T-helper 9 cell (primary cell): ENCODE measurements around the gene STARD5.

Experiments
- DNase-seq: peaks from one replicate; pipeline ENCODE4 v3.0.0-alpha.2; 2020

Gene STARD5

DNA sequence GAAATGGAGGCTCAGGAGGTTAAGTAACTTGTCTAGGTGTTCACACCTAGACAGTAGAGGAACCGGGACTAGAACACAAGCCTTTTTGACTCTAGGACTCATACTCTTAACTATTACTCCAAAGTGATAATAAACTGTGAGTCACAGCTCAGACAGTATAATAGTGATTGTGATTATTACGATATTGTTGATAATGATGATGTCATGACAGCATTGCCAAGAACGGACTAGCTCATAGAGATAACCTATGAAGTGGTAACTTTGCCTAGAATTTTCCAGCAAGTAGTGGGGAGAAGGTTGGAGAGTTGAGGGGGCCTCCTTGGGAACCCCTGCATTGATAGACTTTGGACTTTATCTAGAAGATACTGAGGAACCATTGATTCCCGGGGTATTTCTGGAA lies 34.0 kb downstream of the STARD5 start:
- no peak for DNase-seq

DNA sequence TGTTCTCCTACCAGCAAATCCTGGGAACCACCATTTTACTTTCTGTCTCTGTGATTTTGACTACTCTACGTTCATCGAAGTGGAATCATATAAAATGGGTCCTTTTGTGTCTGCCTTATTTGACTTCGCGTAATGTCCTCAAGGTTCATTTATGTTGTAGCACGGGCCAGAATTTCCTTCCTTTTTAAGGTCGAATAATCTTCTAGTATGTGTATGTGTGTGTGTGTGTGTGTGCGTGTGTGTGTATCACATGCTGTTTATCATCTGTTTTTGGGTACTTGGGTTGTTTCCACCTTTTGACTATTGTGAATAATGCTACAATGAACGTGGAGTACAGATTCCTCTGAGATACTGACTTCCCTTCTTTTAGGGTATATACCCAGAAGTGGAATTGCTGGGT lies 35.3 kb downstream of the STARD5 start:
- DNase-seq, result no peak

DNA sequence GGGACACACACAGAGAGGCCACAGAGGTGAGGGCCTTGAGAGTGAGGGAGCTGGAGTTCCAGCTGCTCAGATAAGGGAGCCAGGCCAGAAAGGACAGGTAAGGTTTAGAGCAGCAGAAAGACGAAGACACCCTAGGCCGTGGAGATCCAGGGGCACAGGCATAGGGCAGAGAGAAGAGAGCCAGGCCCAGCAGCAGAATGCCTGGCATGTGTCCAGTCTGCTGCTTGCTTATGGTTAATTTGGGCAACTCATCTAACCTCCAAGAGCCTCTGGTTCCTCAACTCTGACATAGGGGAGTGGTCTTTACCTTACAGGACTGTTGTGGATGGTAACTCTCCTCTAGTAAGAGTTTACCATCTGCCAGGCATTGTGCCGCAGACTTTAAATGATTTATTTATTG lies 35.9 kb downstream of the STARD5 start:
- DNase-seq, result no peak

DNA sequence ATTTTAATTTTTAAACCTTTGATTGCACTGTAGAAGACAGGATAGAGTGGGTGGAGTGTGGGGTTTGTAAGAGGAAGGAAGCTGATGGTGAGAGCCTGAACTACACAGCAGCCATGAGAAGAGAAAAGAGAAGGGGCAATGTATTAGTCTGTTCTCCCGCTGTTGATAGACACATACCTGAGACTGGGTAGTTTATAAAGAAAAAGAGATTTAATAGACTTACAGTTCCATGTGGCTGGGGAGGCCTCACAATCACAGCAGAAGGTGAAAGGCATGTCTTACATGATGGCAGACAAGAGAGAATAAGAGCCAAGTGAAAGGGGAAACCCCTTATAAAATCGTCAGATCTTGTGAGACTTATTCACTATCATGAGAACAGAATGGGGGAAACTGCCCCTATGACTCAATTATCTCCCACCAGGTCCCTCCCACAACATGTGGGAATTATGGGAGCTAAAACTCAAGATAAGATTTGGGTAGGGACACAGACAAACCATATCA lies 37.3 kb downstream of the STARD5 start:
- DNase-seq, result no peak

DNA sequence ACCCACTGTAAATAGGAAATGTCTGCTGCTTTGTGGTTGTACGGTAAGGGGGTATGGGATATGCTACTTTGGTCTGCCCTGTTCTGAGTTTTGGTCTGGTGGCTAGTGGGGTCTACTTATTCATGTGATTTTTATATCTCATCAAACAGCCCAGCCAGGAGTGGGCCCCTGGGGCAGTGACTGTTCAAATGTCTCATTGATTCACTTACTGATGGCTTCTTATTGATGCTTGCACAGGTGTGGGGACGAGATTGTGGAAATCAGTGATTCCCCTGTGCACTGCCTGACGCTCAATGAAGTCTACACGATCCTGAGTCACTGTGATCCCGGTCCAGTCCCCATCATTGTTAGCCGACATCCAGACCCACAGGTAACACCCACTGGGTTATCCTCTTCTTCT lies 38.5 kb downstream of the STARD5 start:
- no peak for DNase-seq

DNA sequence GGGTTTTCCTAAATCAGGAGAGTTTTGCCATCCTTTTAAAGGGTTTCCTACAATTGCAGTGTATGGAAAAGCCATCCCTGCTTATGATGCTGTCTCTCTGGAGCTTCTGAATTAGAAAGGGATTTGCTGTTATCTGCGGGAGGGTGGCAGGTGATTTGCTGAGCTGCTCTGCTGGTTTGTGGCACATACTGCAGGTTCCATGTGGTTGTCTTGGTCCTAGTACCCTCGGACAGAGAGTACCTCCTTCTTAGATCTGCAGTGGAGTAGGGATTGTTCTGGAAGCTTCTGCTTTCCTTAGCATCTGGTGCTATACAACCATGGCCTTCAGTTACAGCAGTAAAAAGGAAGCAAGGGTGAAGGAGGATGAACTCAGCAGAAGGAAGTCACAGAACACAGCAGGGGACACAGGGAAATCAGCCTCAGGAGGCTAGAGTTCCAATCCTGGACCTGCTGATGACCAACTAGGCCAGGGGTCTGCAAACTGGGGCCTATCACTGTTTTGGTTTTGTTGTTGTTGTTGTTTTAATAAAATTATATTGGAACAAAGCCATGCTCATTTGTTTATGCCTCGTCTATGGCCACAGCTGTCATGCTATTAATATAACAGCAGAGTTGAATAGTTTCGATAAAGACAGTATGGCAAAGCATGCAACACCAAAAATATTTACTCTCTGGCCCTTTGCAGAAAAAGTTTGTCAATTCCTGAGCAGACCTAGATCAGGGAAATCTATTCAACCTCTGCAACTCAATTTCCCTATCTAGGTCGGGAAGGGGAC lies 39.5 kb downstream of the STARD5 start:
- DNase-seq, result no peak

DNA sequence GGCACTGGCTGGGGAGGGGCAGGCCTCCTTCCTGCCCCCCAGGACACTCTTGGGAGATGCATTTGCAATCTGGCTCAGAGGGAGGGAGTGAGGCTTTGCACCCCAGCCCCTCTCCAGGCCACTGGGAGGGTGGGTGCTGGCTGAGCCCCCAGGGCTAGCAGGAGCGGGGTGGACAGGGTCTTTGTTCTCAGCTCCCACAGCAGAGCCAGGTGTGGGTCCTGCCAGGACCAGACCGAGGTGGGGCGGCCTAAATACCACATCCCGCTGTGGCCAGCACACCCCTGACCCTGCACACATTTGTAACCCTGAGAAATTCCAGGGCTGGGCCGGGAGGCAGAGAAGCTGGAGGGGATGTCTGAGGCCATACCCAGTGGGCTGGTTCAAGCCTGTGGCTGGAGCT lies 41.0 kb downstream of the STARD5 start:
- no peak for DNase-seq

DNA sequence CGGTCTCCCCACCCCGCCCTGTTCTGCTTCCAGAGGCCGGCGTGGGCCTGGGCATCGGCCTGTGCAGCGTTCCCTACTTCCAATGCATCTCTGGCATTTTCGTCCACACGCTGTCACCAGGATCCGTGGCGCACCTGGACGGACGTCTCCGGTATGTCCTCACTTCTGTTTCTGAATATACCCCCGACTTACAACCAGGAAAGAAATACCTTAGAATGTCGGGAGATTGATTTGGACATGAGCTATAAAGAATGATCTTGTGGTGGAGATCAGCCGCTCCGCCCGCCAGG lies 41.4 kb downstream of the STARD5 start:
- DNase-seq, result no peak

DNA sequence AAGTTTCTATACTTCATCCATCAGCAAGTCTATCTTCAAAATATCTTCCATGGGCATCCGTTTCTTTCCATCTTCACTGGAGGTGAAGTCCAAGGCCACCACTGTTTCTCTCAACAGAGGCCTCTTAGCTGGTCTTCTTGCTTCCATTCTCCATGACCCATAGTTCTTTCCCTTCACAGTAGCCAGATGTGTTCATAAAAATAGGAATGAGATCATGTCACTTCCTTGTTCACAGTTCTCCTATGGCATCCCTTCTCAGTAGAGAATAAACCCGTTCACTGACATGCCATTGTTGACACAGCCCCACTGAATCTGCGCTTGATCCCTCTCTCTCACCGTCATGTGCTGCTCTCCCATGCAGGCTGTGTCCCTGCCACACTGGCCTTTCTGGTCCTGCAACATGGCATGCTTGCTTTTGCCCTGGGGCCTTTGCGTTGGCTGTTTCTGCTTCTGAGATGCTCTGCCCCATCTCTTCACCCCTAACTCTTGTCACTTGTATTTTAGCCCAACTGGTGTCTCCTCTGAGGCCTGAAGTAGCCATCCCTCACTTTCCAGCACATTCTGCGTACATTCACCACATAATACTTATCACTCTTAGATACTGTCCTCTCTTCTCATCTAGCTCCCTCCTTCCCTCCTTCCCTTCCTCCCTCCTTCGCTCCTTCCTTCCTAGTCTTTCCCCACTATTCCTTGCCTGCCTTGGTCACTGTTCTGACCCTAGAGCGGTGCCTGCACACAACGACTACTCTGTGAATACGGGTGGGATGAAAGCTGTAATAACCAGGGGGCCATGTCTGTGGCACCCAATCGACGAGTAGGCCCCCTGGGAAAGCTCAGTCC lies 42.0 kb downstream of the STARD5 start:
- DNase-seq, result no peak

DNA sequence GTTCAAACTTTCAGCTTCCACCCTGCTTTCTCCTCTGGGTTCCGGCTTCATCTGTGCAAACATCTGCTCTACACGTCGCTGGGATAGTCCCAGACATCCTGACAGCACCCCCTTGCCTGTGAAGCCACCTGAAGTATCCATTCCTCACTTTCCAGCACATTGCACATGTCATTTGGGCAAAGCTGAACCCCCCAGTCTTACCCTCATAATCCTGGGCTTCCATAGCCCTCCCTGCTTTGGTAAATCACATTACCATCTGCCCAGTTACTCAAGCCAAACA lies 42.5 kb downstream of the STARD5 start:
- DNase-seq, result no peak

DNA sequence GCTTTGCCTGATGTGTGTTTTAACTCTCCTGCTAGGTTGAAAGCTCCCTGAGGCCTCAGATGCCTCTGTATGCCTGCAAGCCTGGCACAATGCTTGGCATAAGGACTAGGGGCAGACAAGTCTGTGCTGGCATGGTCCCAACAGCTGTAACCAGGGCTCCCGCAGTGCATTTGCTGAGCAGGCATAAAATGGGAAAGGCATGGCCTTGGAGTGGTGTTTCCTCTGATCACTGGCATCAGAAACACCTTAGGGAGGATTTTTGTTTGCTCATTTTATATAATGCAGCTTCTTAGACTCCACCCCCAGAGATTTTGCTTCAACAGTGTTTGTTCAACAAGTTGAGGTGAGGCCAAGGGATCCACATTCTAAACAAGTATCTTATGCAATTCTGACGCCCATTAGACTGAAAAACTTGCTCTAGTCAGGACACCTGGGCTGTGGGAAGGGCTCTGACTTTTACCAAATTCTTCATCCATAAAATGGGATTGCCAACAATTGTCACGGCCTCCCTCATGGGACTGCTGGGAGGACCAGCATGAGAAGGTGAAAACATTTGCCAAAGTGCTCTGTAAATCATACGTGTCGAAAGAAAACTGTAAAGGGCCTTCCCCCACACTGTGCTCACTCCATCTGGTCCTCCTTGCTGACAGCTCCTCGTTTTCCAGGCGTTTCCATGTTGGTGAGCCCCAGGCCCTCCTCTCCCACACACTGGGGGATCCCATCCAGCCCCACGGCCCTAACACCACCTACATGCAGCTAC lies 43.1 kb downstream of the STARD5 start:
- DNase-seq, result no peak

DNA sequence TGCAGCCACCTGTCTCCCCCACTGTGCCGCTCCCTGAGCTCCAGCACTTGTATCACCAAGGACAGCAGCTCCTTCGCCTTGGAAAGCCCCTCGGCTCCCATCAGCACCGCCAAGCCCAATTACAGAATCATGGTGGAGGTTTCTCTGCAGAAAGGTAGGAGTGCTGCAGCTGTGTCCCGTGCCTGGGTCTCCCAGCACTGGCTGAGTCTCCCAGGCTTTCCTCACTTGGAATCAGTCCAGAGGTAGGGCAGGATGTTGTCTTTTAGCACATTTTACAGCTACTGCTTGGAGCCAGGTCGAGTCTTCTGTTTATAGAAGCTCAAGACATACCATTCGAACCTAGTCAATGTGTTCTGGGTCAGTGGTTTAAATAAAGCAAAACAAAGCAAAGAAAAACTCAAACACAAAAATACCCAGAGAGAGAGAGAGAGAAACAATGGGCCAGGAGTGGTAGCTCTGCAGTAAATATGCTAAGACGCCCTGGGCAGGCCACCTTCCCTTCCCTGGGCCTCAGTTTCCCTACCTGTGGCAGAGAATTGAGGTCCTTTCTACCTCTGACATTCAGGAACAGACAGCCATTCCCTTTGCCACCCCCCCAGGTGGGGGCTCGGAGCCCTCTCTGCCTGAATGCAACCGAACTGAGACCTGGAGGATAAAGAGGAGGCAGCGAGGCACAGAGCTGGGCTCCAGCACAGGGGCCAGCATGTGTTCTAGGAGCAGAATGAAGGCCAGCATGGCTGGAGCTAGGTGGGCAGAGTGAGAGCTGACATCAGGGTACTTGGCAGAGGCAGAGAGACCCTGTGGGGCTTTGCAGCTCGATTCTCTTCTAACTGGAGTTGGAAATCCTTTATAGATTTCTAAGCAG lies 44.1 kb downstream of the STARD5 start:
- no peak for DNase-seq

DNA sequence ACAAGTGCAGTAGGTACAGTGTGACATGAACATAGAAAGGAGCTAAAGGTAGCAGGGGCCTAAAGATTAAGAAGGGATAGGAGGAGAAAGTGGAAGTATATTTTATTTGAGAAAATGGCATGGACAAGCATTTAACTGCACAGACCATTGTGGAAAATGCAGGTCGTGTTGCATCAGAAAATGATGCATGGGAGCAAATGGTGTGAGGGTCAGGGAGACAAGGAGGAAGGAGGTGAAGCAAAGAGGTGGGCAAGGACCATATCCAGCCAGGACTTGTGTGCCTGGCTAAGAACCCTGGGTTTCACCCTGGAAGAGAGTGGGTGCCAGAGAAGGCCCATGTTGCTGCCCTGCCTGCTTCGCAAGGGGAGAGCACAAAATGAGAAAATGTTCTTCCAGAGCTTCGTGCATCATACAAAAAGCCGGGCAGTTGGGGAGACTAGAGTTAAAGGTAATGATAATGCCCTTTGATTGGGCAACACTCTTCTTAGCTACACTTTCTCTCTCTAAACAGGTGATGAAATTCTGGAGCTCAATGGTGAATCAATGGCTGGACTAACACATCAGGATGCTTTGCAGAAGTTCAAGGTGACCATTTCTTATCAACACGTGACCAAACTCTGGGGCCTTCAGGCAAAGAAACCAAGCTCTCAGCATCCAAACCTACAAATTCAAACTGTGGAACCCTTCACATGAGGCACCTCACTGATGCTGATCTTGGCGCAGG lies 45.5 kb downstream of the STARD5 start:
- DNase-seq, result no peak

DNA sequence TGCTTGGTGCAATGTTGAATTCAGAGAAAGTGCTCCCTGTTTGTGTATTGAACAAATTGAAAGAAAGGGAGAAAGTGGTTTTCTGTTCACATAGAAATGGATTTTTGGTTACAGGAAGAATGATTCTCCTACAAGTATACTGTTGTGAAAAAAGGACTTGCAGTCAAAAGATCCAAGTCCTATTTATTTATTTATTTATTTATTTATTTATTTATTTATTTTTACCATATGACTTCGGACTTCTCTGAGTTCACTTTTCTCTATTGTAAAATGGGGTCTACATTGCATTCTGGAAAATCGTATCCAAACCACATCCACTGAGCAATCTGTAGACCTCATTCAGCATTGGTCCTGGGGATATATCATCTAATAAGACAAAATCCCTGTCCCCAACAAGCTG lies 46.1 kb downstream of the STARD5 start:
- no peak for DNase-seq

DNA sequence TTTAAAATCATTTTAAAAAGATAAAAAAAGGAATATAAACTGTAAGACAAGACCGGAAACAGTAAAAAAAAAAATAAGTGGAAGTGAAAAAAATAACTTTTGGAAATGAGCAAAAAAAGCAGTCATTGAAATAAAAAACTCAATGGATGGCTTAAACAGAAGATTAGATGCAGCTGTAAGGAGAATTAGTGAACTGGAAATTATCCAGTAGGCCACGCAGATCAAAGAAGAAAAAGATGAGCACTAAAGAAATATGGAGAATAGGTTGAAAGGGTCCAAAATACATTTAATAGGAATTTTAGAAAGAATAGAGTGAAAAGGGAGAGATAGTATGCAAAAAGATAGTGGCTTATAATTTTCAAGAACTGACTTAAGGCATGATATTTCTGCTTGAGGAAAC lies 47.0 kb downstream of the STARD5 start:
- DNase-seq, result no peak

DNA sequence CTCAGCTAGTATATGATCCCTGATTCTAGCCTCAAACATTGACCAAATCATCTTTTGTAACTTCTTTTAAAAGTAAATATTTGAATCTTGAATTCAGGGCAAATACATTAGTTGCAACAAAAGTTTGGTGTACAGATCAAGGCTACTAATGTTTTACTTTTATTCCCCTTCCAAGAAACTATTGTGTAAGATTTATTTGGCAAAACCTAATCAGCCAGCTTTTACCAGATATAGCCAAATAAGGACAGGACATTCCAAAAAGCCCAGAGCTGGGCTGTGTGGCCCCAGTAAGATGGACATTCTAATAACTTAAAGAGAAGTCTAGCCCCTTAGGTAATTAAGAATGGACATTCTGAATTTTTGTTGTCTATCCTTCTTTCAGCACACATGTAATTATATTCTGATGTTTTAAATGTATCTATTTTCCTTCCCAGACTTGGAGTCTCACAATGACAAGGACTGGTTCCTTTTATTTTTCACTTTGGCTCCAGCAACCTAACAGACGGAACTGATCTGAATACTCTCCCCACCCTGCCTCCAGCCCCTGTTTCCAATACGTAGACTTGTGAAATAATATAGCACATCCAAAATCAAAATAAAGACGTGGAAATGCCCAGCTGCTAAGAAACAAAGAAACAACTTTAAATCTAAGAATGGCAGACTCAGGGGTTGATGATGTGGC lies 48.1 kb downstream of the STARD5 start:
- no peak for DNase-seq

DNA sequence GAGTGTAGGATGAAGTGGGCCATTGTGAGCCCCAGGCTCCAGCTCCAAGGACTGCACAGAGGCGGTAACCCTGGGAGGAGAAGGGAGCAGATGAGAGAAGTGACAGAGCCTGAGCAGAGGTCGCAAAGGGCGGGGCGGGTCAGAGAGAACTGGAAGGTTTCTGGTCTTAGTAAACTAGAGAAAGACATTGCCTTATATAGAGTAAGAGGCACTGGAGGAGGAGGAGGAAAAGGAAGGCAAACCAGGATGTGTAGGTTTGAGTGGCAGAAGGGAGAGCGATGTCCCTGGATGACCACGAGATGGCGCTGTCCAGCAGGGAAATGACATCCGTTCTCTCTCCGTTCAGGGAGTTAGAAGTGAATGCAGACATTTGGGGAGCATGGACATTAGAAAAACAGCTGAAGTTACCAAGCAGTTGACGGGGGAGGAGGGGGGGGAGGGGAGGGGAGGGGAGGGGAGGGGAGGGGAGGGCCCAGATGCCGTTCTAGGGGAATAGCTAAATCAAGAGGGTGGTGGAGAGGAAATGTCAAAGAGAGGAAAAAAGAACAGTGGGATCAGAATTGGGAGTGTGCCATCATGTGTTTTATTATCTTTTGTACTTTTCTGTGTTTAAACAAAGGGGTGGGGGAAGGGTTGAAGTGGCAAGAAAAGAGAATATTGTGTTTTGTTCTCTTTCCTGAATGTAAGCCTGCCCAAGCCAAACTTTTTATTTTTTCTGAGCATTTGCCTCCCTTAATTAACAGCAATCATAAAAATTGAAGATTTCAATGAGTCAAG lies 48.8 kb downstream of the STARD5 start:
- DNase-seq, result peak; percentile 75

DNA sequence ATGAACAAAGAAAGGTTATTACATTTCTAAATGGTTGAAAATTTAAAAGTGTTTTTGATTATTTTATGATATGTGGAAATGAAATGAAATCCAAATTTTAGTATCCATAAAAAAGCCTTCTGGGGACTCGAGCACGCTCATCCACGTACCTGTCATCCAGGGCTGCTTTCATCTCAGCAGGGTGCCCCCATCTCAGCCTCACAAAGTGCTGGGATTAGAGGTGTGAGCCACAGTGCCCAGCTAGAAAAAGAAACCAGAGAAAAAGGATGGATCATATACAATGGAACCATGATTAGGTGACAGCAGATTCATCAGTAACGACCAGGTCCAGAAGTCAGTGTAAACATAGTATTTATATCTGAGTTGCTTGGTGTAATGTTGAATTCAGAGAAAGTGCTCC lies 49.7 kb downstream of the STARD5 start:
- DNase-seq, result no peak

DNA sequence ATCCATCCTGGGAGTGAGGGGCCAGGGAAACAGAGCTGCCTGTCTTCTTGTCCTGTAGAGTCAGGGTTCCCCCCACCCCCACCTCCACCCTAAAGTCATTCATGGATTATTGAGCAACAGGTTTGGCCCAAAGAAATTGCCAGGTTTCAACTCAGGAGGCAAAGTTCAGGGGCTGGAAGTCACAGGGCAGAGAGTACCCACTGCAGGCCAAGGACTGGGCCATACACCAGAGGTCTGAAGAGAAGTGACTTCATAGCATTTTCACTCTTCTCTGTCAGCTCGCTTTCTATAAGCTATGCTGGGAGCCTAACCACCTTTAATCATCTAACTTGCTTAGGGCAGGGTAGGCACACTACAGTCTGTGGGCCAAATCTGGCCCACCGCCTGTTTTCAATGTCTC lies 50.1 kb downstream of the STARD5 start:
- DNase-seq, result no peak

DNA sequence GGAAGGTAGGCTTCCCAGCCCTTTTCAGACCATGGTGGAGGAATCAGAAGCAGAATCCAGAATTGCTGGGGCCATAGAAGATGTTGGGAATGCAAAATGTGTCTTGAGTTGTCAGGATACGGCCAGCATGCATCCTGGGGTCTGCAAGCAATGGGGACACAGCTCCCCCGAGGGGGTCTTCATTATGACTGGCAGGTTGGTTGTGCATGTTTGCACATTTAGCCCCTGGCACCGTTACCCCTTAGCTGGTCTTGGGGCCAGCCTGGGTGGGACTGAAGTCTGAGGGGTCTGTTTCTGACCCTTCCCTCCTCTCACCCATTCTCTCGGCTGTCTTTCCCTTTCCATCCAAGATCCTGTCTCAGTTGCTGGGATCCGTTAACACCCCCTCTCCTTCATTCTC lies 50.7 kb downstream of the STARD5 start:
- no peak for DNase-seq
